Measurements from ENCODE around the gene WDR48.
A peak's percentile ranks its signal among the peaks of the same experiment; 100 is the strongest.

Gene WDR48

DNA sequence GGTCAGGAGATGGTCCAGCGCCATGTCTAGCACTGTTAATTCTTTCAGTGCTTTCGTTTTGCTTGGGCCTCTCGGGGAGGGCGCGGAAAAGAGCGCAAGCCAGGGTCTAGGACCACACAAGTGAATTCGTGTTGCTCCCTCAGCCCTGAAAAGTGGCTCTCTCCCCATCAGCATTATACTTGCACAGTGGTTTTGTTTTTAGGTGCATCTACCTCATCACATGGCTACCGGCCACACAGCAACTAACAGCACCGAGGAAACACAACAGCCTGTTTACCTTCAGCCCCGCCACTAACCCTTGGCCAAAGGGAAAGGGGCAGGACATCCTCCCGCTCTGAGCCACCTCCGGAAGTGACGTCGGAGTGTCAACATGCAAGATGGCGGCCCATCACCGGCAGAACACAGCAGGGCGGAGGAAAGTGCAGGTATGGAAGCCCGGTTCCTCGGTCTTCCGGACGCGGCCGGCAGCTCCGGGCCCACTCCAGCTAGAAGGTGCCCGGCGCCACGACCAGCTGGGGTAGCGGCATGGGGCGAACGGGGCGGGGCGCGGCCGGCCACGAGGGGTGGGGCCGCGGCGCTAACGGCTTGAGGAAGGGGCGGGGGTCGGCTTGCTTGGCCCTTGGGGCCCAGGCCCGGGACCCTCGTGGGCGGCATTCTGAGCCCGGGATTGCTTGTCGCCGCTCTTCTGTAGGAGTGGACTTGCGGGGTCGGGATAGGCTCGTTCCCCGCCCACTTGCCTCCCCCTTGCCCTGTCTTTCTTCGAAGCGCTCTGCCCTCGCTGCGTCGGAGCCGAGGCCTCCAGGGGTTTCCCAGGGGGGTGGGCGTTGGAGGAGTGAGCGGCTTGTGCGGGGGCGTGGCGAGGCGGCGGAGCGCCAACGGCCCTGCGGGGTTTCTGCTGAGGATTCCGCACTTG is at the start of gene WDR48, which contains the start of gene SCN11A:
Gene WDR48 (plus strand): TSS at position 368 of the 913 bp plus-strand sequence. CDS start 10 bp downstream, at position 378.
Gene SCN11A (minus strand): TSS at position 296 of the 913 bp plus-strand sequence. CDS start 101,582 bp downstream, outside the sequence.
- TF ChIP-seq, protein P1, sequence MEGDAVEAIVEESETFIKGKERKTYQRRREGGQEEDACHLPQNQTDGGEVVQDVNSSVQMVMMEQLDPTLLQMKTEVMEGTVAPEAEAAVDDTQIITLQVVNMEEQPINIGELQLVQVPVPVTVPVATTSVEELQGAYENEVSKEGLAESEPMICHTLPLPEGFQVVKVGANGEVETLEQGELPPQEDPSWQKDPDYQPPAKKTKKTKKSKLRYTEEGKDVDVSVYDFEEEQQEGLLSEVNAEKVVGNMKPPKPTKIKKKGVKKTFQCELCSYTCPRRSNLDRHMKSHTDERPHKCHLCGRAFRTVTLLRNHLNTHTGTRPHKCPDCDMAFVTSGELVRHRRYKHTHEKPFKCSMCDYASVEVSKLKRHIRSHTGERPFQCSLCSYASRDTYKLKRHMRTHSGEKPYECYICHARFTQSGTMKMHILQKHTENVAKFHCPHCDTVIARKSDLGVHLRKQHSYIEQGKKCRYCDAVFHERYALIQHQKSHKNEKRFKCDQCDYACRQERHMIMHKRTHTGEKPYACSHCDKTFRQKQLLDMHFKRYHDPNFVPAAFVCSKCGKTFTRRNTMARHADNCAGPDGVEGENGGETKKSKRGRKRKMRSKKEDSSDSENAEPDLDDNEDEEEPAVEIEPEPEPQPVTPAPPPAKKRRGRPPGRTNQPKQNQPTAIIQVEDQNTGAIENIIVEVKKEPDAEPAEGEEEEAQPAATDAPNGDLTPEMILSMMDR (IDR thresholded peaks at IDR 0.05; ENCODE audit: borderline replicate concordance, extremely low read depth, low read length, poor library complexity, severe bottlenecking): no peak
- no peak for TF ChIP-seq EZH2 (IDR thresholded peaks at IDR 0.05; ENCODE audit: borderline replicate concordance, low read depth, low read length, severe bottlenecking)
- Histone ChIP-seq H3K4me1 (ENCODE audit: insufficient read depth, low read length) (peaks cover 23% of the 10 kb centered on the region), H3K27ac (ENCODE audit: low read length) (peak within 1 kb of the TSS; percentile 75), H3K9ac (ENCODE audit: low read depth, low read length) (peak within 1 kb of the TSS; percentile 75), H3K79me2 (ENCODE audit: insufficient read depth, low read length) (peaks cover 47% of the 10 kb centered on the region), H2AFZ (ENCODE audit: low read depth, low read length) (peak within 1 kb of the TSS; percentile 85), H3K36me3 (ENCODE audit: insufficient read depth, low read length) (no peaks in the 10 kb centered on the region), H3K9me3 (ENCODE audit: insufficient read depth, low read length, severe bottlenecking) (no peaks in the 10 kb centered on the region), H3K4me2 (ENCODE audit: insufficient read depth, low read length) (peak within 1 kb of the TSS; percentile 82), H3K27me3 (ENCODE audit: insufficient read depth, low read length, poor library complexity) (no peaks in the 10 kb centered on the region), H3K4me3 (ENCODE audit: low read depth in 1 of 2, low read length in 2 of 2) (peak within 1 kb of the TSS; percentile 65 to 66), H4K20me1 (ENCODE audit: insufficient read depth, low read length) (peaks cover 5% of the 10 kb centered on the region; the same call in 1 of the 2 replicates)
- peak; percentile 93 for ATAC-seq (ENCODE audit: insufficient read depth, low read depth)
- peak; percentile 91 for DNase-seq

- Histone ChIP-seq H3K36me3 (ENCODE audit: insufficient read depth, low read length) (no peaks in the 10 kb centered on the region), H3K79me2 (ENCODE audit: insufficient read depth, low read length) (no peaks in the 10 kb centered on the region), H3K4me3 (ENCODE audit: low read depth in 1 of 2, low read length in 2 of 2) (no peak overlapping the region), H3K4me1 (ENCODE audit: insufficient read depth, low read length) (no peaks in the 10 kb centered on the region), H3K9ac (ENCODE audit: low read depth, low read length) (no peak overlapping the region), H3K9me3 (ENCODE audit: insufficient read depth, low read length, severe bottlenecking) (no peaks in the 10 kb centered on the region), H3K27me3 (ENCODE audit: insufficient read depth, low read length, poor library complexity) (peaks cover 6% of the 10 kb centered on the region), H3K27ac (ENCODE audit: low read length) (no peak overlapping the region), H2AFZ (ENCODE audit: low read depth, low read length) (no peak overlapping the region), H4K20me1 (ENCODE audit: insufficient read depth, low read length) (no peaks in the 10 kb centered on the region; the same call in 1 of the 2 replicates), H3K4me2 (ENCODE audit: insufficient read depth, low read length) (no peak overlapping the region)
- TF ChIP-seq, protein P1 (IDR thresholded peaks at IDR 0.05; ENCODE audit: borderline replicate concordance, extremely low read depth, low read length, poor library complexity, severe bottlenecking): no peak
- no peak for TF ChIP-seq EZH2 (IDR thresholded peaks at IDR 0.05; ENCODE audit: borderline replicate concordance, low read depth, low read length, severe bottlenecking)
- DNase-seq (no peak), ATAC-seq (ENCODE audit: insufficient read depth, low read depth) (no peak)
Observed at GRCh38 chr3:39005295-39005694, 46.5 kb upstream of the WDR48 start.

GRCh38 chr3:39011191-39011736 is 40.6 kb upstream of the WDR48 start:
- Histone ChIP-seq H3K9me3 (ENCODE audit: insufficient read depth, low read length, severe bottlenecking) (no peaks in the 10 kb centered on the region), H3K27ac (ENCODE audit: low read length) (no peak overlapping the region), H3K4me3 (ENCODE audit: low read depth in 1 of 2, low read length in 2 of 2) (no peak overlapping the region), H3K4me1 (ENCODE audit: insufficient read depth, low read length) (no peaks in the 10 kb centered on the region), H4K20me1 (ENCODE audit: insufficient read depth, low read length) (no peaks in the 10 kb centered on the region; the same call in 1 of the 2 replicates), H3K9ac (ENCODE audit: low read depth, low read length) (no peak overlapping the region), H3K36me3 (ENCODE audit: insufficient read depth, low read length) (no peaks in the 10 kb centered on the region), H2AFZ (ENCODE audit: low read depth, low read length) (no peak overlapping the region), H3K79me2 (ENCODE audit: insufficient read depth, low read length) (no peaks in the 10 kb centered on the region), H3K4me2 (ENCODE audit: insufficient read depth, low read length) (no peak overlapping the region), H3K27me3 (ENCODE audit: insufficient read depth, low read length, poor library complexity) (peaks cover 3% of the 10 kb centered on the region)
- DNase-seq (no peak), ATAC-seq (ENCODE audit: insufficient read depth, low read depth) (no peak)
- TF ChIP-seq, protein P1 (IDR thresholded peaks at IDR 0.05; ENCODE audit: borderline replicate concordance, extremely low read depth, low read length, poor library complexity, severe bottlenecking): no peak
- TF ChIP-seq EZH2 (IDR thresholded peaks at IDR 0.05; ENCODE audit: borderline replicate concordance, low read depth, low read length, severe bottlenecking): no peak
